GM21529 (cell line): ENCODE results near the gene IFNLR1.
A peak's percentile ranks its signal among the peaks of the same experiment; 100 is the strongest.
"Not testable (repeated sequence)": the region's sequence is repeated elsewhere in the genome, so short reads cannot be mapped to it uniquely, and the experiment has no call there.

Source experiments
- ATAC-seq: cut with Tn5 transposase; IDR thresholded peaks from one replicate; pipeline ENCODE4 v1.9.1; 2021; ENCODE audit not compliant: unreplicated experiment

IFNLR1 gene

DNA sequence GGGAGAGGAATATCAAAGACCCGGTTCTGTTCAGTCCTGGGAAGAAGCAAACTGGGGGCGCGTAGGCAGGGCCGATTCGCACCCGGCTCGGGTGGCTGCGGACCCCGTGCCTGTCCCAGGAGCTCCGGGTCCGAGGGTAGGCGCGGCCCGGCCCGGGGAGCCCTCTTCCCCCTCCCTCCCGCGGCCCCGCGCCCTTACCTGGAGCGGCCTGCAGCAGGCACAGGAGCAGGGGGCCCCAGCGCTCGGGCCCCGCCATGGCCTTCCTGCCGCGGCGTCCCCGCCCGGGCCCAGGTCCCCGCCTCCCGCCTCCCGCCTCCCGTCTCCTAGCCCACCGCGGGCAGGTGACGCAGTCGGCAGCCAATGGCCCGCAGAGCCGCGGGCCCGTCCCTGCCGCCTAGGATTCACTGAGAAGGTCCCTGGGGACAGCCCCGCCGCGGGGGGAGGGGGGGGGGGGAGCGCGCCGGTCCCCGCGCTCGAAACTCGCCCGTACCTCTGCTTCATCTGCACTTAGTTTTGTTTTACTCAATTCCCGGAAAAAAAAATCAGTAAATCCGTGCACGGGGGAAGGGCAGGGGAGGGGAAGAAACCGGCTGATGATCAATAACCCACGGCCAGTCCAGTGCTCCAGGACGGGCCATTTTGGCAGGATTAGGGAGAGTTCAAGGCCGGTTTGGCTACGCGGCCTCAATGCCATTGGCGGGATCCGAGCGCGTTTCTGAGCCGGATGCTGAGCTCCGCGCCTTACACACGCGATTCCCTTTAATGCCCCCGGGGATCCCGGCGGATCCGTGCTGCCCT is at the start of gene IFNLR1:
Gene IFNLR1, minus strand, starts transcription at position 297 of the 798 bp plus-strand sequence. Its CDS starts 41 bp downstream, at position 256.
- no peak for ATAC-seq

DNA sequence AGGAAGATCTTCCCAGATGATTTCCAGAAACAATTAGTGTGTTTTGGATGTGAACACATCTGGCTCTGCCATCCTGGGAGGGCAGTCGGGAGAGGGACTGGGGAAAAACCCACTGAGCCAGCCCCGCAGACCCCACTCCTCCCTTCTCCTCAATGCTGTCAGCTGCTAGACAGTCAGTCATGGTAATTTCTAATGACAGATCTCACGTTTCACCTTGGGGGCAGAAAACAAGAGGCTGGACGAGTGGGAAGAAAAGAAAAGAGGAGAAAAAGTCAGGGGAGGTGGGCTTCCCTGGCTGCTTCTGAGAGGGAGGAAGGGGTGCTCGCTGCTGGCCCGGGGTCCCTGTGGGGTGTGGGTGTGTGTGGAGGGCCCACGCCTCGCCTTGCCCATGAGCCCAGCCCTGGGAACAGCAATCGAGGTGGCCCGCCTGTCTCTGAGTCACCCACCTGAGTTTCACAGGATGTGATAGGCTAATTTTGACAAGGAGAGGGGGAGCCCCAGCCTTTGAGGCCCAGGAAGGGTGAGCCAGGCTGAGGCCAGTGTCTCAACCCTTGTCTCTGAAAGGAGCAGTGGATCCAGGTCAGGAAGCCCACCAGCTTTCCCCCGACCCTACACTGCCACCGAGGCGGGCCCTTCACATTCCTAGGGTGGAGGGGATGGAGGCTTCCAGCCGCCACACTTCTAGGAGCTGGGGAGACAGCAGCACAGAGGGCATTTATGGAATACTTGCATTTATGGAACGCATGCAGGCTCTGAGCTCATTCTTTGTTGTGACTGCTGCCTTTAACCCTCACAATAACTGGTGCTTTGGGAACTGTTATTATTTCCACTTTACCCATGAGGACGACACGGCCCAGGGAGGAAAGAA is 49.1 kb upstream of the IFNLR1 start:
- peak; percentile 65 for ATAC-seq

DNA sequence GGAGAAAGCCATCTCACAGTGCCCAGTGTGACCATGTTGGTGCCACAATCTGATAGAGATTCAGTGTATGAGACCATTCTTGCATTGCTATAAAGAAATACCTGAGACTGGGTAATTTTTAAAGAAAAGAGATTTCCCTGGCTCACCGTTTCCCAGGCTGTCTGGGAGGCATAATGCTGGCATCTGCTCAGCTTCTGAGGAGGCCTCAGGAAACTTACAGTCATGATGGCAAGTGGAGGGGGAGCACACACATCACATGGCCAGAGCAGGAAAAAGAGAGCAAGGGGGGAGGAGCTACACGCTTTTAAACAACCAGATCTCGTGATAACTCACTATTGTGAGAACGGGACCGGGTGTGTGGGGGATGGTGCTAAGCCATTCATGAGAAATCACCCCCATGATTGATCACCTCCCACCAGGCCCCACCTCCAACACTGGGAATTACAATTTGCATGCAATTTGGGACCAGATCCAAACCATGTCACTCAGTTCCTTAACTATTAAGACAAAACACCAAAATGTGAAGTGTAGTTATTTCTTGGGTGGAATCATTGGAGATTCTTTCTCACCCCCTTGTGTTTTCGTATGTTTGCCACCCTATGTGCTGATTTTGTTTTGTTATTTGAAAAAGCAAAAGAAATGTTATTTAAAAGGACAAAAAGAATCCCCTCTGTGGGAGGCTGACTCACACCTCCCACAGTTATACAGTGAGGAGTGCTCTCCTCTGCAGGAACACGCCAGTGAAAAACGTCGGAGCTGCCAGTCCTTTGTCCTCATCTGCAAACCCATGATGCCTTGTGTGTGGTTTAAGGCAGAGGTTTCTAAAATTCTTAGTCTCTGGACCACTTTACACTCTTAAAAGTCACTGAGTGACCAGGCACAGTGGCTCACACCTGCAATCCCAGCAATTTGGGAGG is 46.9 kb upstream of the IFNLR1 start:
- ATAC-seq, result no peak

DNA sequence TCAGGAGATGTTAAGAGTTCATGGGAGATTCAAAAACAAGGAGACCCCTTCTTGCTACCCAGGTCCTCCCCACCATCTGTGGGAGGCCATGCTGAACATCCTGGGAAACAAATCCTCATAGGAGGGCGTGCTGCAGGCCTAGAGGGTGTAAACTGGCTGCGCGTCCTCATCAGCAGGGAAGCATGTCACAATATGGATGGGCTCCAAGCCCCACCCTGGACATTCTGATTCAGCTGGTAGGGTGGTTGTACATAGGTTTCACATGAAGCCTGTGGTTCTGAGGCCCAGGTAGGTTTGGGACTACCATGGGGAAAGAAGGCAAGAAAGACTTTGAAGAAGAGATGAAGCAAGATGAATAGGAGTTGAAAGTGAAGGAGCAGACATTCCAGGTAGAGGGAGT is 44.6 kb upstream of the IFNLR1 start:
- no peak for ATAC-seq

DNA sequence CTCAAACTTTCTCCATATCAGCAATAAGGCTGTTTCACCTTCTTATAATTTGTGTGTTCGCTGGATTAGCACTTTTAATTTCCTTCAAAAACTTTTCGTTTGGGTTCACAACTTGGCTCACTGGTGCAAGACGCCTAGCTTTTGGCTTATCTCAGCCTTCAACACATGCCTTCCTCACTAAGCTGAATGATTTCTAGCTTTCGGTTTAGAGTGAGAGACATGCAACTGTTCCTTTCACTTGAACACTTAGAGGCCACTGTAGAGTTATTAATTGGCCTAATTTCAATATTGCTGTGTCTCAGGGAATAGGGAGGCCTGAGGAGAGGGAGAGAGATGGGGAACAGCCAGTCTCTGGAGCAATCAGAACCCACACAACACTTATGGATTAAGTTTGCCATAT is 41.2 kb upstream of the IFNLR1 start:
- peak; percentile 65 for ATAC-seq

DNA sequence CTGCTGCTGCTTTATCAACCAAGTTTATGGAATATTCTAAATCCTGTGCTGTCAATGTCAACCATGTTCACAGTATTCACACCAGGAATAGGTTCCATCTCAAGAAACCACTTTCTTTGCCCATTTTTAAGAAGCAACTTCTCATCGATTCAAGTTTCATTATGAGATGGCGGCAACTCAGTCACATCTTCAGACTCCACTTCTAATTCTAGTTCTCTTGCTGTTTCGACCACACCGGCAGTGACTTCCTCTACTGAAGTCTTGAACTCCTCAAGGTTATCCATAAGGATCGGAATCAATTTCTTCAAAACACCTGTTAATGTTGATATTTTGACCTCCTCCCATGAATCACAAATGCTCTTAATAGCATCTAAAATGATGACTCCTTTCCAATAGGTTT is 39.7 kb upstream of the IFNLR1 start:
- ATAC-seq, result no peak

DNA sequence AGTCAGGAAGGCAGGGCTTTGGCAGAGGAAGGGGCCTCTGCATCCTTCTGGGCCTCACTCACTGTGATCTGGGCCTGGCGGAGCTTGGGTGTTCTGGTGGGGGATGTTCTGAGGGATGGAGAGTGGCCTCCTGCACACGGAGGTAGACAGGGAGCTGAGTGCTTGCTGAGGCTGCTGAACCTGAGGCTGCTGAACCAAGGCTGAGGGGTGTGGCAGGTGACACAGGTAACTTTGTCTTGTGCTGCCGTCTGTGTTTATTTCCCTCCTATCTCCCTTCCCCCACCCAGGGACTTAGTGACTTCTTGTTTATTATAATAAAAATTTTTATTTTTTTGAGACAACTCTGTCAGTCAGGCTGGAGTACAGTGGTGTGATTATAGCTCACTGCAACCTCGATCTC is 37.7 kb upstream of the IFNLR1 start:
- ATAC-seq, result no peak

DNA sequence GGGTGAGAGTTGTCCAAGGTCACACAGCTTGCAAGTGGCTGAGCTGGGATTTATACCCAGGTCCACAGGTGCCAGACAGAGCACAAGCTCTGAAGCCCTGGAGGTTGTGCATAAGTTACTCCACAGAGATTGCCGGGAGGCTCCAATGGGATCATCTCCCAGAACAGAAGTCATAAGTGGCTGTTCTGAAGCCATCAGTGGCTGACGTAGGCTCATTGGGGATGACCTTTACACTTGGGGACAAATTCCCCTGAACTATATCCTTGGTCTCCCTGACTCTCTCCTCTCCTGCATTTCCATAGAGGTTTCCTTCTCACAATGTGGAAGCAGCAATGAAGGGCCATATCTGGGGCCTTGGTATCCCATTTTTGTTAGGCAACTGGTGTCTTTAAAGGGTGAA is 37.0 kb upstream of the IFNLR1 start:
- ATAC-seq, result no peak

DNA sequence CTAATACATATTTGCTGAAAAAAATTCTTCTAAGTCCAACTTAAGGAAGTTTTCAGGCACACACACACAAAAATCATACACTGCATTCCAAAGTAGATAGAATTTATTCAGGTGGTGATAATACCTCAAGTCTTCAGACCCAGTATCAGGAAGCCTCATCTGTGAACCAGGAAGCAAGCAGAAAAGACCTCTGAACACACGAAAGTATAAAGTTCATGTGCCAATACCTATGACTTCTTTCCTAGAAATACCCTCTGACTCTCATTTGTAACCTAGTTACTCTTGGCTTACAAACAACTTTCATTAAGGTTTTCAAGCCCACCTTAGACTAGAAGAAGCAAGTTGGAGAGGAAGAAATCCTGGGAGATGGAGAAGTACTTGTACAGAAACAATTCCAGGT is 35.7 kb upstream of the IFNLR1 start:
- ATAC-seq, result no peak

DNA sequence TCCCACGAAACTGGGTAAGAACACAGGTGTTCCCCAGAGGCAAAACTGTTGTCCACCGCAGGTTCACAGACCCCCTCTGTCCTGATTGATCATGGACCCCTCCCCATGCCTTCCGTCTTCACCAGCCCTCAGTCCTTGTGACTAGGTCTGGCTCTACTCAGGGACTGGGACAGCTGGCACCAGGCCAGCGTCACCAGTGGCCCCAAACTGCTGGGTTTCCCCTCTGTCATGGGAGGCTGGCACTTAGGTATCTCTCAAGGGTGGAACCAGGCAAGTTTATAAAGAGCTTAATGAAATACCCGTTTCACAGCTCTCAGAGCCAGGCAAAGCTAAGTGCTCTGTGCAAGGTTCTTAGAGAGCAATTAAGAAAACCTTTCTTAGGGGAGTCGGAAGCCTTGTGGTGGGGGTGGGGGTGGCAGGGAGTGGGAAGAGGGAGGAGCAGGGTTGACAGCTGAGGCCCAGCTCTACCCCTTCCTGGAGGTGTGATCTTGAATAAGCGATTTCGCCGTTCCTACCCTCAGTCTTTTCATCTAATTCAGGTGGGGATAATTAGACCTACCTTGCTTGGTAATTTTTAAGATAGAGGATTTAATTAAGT is 35.0 kb upstream of the IFNLR1 start:
- no peak for ATAC-seq

DNA sequence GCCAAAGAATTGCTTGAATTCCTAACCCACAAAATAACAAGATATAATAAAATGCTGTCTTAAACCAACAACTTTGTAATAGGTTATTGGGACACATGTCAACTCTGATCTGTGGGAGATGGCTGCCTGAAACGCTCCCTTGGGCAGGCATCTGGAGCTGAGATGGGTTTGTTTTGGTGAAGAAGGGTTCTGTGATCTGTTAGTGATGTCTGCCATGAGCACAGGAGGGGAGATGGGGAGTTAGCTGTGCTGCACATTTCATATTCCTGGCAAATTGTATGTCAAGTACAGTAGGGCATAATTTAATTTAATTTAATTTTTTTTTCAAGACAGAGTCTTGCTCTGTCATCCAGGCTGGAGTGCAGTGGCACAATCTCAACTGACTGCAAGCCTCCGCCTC is 34.2 kb upstream of the IFNLR1 start:
- ATAC-seq, result no peak

DNA sequence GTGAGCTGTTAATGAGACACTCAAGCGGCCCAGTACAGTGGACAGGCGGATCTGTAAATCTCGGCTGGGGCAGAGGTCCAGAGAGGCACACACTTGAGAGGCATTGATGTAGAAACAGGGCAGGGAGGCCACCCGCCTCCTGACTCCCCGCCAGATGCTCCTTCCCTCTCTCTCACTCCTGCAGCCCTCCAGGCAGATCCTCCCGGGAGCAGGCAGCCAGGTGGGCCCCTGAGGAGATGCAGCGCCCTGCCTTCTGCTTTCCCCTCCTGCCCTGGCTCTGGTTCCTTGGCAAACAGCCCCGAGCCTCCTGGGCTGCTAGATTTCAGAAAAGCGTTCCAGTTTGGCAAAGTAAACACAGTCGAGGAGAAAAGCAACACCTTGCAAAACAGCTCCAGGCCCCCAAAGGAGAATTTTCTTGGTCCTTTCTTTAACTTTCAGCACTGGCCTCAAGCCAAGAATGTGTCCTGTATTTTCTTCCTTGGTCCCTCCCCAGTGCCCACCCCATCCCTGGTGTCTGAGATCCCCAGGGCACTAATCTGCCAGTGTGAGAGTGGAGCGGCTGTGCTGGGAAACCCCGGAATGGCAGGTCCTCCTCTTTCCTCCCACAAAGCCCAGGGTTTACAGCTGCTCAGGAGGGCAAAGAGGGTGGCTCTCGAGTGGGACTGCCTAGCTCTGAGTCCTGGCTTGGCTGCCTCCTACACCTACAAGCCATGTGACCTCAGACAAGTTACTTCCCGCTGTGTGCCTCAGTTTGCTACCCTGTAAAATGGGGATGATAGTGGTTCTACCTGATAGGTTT is 29.4 kb upstream of the IFNLR1 start:
- no peak for ATAC-seq

DNA sequence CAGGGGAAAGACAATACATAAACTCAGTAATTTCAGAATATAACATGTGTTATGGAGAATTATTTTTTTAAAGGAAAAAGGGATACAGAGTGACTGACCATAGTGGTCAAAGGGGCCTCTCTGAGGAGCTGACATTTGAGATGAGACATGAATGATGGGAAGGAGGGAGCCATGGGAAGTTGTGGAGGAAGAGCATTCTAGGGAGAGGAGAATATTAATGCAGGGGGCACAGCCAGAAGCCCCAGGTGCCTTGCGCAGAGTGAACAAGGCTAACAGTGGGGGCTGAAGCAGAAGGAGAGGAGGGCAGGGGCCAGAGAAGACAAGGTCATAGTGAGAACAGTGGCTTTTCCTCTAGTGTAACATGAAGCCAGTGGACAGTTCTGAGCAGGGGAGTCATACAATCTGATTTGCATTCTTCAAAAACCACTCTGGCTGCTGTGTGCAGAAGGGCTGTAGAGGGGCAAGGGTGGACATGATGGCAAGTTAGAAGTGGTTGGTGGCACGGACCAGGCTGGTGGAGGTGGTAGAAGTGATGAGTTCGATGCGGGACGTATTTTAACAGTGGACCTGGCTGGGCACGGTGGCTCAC is 28.2 kb upstream of the IFNLR1 start:
- ATAC-seq, result no peak

DNA sequence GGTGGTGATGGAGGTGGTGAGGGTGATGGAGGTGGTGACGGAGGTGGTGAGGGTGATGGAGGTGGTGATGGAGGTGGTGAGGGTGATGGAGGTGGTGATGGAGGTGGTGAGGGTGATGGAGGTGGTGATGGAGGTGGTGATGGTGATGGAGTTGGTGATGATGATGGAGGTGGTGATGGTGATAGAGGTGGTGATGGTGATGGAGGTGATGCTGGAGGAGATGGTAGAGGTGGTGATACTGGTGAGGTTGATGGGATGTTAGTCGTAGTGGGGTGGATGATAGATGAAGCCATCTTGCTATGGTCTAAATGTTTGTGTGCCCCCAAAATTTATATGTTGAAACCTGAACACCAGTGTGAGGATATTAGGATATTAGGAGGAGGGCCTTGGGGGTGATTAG is 25.3 kb upstream of the IFNLR1 start:
- ATAC-seq, result no peak

DNA sequence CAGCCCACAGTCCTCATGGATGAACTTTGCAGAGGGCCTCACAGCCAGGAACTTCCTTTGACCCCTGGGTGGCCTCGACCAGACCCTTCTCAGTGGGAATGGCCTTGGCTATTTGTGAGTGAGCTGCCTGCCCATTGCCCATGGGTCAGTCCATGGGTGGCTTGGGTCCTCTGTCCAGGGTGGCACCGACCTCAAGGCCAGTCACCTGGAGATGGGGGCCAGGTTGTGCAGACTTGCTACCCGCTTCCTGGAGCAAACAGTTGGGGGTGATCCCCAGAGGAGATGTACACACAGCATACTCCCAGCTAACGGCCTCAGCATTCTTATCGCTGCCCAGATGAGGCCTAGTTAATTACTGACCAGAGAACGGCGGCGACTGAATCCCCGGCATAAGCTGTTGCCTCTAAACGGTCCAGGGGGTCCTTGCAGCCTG is 23.1 kb upstream of the IFNLR1 start:
- ATAC-seq, result no peak

DNA sequence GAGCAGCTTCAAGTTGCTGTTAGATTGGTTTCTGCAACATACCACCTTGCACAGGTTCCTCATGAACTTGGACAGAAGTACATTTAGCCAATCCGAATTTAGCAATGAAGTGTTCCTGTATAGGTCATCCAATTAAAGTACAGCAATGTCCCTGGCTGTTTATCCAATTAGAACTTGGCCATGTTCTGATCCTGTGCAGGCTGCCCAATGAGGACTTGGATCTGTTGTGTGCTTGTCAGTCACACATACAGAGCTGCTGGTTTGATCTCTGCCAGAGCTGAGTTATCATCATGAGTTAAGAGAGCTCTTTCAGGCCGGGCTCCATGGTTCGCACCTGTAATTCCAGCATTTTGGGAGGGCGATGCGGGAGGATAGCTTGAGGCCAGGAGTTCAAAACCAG is 22.0 kb upstream of the IFNLR1 start:
- ATAC-seq, result no peak

DNA sequence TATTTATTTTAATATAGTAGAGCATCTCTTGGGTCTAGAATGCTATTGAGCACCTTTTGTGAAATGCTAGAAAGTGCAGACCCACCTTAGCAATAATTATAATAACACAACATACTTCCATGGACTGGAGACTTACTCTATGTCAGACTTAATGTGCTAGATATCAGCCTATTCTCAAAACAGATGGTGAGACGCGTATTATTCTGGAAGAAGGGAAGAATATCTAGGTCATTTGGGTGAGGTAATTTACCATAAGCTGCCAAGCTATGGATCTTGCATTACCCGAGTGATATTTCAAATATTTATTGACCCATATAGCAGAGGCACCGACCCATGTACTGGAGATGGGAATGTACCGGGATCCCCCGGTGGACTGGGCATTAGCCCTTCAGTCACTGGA is 20.6 kb upstream of the IFNLR1 start:
- no peak for ATAC-seq

DNA sequence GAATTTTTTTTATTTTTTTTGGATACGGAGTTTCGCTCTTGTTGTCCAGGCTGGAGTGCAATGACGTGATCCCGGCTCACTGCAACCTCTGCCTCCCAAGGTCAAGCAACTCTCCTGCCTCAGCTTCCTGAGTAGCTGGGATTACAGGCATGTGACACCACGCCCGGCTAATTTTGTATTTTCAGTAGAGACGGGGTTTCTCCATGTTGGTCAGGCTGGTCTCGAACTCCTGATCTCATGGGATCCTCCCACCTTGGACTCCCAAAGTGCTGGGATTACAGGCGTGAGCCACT is 20.3 kb upstream of the IFNLR1 start:
- ATAC-seq, result not testable (repeated sequence)

DNA sequence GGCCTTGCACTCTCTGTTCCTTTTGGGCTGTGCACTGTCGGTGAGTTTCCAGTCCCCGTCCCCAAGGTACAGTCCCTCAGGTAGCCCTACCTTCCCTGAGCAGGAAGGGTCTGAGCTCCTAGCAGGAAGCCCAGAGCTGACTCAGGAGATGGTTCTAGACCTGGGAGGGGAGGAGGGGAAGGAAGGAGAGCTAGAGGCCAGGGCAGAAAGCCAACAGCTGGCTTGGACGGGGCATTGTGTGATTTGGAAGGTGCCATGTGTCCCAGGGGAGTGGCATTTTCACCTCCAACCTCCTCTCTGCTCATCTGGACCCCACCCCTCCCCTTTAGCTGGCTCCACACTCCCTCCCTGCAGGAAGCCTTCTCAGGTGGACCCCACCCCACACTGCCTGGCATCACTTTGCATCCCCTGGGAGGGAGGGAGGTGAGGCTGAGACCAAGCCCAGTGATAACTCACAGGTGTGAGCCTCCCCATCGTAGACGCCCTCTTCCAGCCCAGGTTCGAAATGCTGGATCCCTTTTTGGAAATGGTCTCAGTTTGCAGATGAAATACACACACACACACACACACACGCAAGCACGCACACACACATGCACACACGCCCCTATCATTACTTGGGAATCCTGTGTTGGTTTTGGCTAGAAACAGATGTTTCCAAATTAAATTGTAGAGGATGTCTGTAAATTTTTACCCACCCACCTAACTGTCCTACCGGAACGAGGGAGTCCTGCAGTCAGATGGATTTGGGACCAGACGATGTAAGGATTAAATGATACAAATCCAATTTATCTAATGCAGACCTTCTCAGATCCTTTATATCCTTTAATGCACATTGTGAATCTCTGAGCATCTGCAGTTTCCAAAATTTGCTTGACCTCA is 19.7 kb upstream of the IFNLR1 start:
- no peak for ATAC-seq
